ENCODE data around the gene ATP10B.

DNA sequence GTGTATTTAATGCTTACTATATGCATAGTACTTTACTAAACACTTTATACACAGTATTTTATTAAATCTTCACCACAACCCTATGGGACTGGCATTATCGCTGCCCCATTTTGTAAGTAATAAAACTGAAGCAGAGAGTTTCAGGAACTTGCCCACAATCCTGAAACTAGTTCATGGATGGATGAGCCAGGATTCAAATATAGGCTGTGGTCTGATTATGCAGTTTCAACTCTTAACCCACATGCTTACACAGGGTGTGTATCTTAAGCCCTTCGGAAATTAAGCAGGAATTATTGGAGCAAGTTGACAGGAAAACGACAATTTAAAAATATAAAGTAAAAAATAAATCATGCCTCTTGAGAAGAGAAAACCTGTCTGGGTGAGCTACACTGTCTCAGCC lies 109.0 kb downstream of the ATP10B start:
- TF ChIP-seq CTCF (IDR thresholded peaks at IDR 0.05; ENCODE audit: insufficient read depth, low read length, poor library complexity, severe bottlenecking) (no peak), EZH2phosphoT487 (conservative IDR thresholded peaks at IDR 0.05; ENCODE audit: low read length) (no peak)
